Trophoblast cell (in vitro differentiated cells and primary cell): ENCODE measurements around the gene CBX7.
A peak's percentile ranks its signal among the peaks of the same experiment; 100 is the strongest.
"Not testable (repeated sequence)": the region's sequence is repeated elsewhere in the genome, so short reads cannot be mapped to it uniquely, and the experiment has no call there.

ENCODE experiments used
- DNase-seq, 2 donors: peaks; one replicate each; pipeline ENCODE4 v3.0.0-alpha.2; 2016
- H2AFZ ChIP-seq: 2 replicates; pipeline ENCODE4 v1.6.1; 2013; ENCODE audit warnings: low read length, moderate library complexity, mild to moderate bottlenecking; ENCODE audit not compliant: insufficient read depth, poor library complexity
- H2AK5ac ChIP-seq: 2 replicates; pipeline ENCODE4 v1.6.1; 2013; ENCODE audit warnings: mild to moderate bottlenecking, low read length
- H2BK120ac ChIP-seq: 2 replicates; pipeline ENCODE4 v1.6.1; 2013; ENCODE audit warnings: low read length, mild to moderate bottlenecking, moderate library complexity; ENCODE audit not compliant: insufficient read depth, poor library complexity
- H2BK12ac ChIP-seq: 2 replicates; pipeline ENCODE4 v1.6.1; 2013; ENCODE audit warnings: mild to moderate bottlenecking, low read length, moderate library complexity
- H2BK5ac ChIP-seq: 2 replicates; pipeline ENCODE4 v1.6.1; 2013; ENCODE audit warnings: low read length, low read depth, moderate library complexity, mild to moderate bottlenecking; ENCODE audit not compliant: poor library complexity
- H3K14ac ChIP-seq: 2 replicates; pipeline ENCODE4 v1.6.1; 2013; ENCODE audit warnings: mild to moderate bottlenecking, low read length
- H3K18ac ChIP-seq: 2 replicates; pipeline ENCODE4 v1.6.1; 2013; ENCODE audit warnings: mild to moderate bottlenecking, low read length
- H3K23ac ChIP-seq: 2 replicates; pipeline ENCODE4 v1.6.1; 2013; ENCODE audit warnings: low read length
- H3K27ac ChIP-seq: 2 replicates; pipeline ENCODE4 v1.5.1; 2013; ENCODE audit warnings: low read depth, mild to moderate bottlenecking, inconsistent platforms, low read length, moderate library complexity
- H3K27me3 ChIP-seq: 2 replicates; pipeline ENCODE4 v1.6.1; 2013; ENCODE audit warnings: inconsistent platforms, mild to moderate bottlenecking, low read length, moderate library complexity; ENCODE audit not compliant: insufficient read depth
- H3K36me3 ChIP-seq, 2 experiments: 1 replicate in 1 of 2; 2 replicates in 1 of 2; pipeline ENCODE4 v1.6.1; 2013; ENCODE audit warnings: low read length in 2 of 2, mild to moderate bottlenecking in 2 of 2, moderate library complexity in 1 of 2; ENCODE audit not compliant: insufficient read depth in 2 of 2, control insufficient read depth in 1 of 2
- H3K4ac ChIP-seq: 2 replicates; pipeline ENCODE4 v1.6.1; 2013; ENCODE audit warnings: low read depth, mild to moderate bottlenecking, low read length, moderate library complexity
- H3K4me1 ChIP-seq, 2 experiments: 1 replicate in 1 of 2; 2 replicates in 1 of 2; pipeline ENCODE4 v1.6.1; 2013; ENCODE audit warnings: low read length in 2 of 2, mild to moderate bottlenecking in 2 of 2, moderate library complexity in 1 of 2; ENCODE audit not compliant: insufficient read depth in 2 of 2, control insufficient read depth in 1 of 2
- H3K4me2 ChIP-seq: 2 replicates; pipeline ENCODE4 v1.6.1; 2013; ENCODE audit warnings: inconsistent platforms, mild to moderate bottlenecking, low read length, moderate library complexity
- H3K4me3 ChIP-seq: 2 replicates; pipeline ENCODE4 v1.5.1; 2013; ENCODE audit warnings: mild to moderate bottlenecking, low read depth, low read length, inconsistent platforms
- H3K79me1 ChIP-seq: one replicate; pipeline ENCODE4 v1.6.1; 2013; ENCODE audit warnings: low read length
- H3K79me2 ChIP-seq: 2 replicates; pipeline ENCODE4 v1.6.1; 2013; ENCODE audit warnings: low read length, mild to moderate bottlenecking; ENCODE audit not compliant: control insufficient read depth, insufficient read depth, poor library complexity
- H3K9ac ChIP-seq: 2 replicates; pipeline ENCODE4 v1.6.1; 2013; ENCODE audit warnings: mild to moderate bottlenecking, low read length
- H3K9me3 ChIP-seq: 2 replicates; pipeline ENCODE4 v1.6.1; 2013; ENCODE audit warnings: low read depth, mild to moderate bottlenecking, control low read depth, inconsistent platforms, low read length; ENCODE audit not compliant: insufficient read depth
- H4K12ac ChIP-seq: 2 replicates; pipeline ENCODE4 v1.6.1; 2013; ENCODE audit warnings: low read depth, mild to moderate bottlenecking, low read length, moderate library complexity
- H4K8ac ChIP-seq: 2 replicates; pipeline ENCODE4 v1.6.1; 2013; ENCODE audit warnings: low read depth, mild to moderate bottlenecking, low read length, moderate library complexity
- H4K91ac ChIP-seq: one replicate; pipeline ENCODE4 v1.6.1; 2013; ENCODE audit warnings: low read depth, mild to moderate bottlenecking, low read length, moderate library complexity
- WGBS: extraction: QIAGEN DNeasy Blood & Tissue Kit; methylation state at CpG from one replicate; pipeline ENCODE4 v1.1.7; 2013; ENCODE audit warnings: missing lambda C conversion rate; ENCODE audit not compliant: insufficient read length, insufficient coverage; ENCODE audit errors: extremely low coverage; 5-methylcytosine and 5-hydroxymethylcytosine counted together

The CBX7 gene

GRCh38 chr22:39173787-39174497 lies 21.5 kb upstream of the CBX7 start:
- peak overlapping the region; percentile 25 for H3K4me2 ChIP-seq
- H3K27ac ChIP-seq, result peak overlapping the region; percentile 89
- peaks cover 60% of the 10 kb centered on the region for H3K79me1 ChIP-seq
- peak overlapping the region; percentile 96 for H3K18ac ChIP-seq
- H3K79me2 ChIP-seq, result peaks cover 22% of the 10 kb centered on the region
- WGBS, result no CpG with 5 or more reads among the region's 11 CpGs
- no peaks in the 10 kb centered on the region for H3K27me3 ChIP-seq
- H2BK12ac ChIP-seq, result peak overlapping the region; percentile 99
- H4K8ac ChIP-seq, result peak overlapping the region; percentile 93
- H2BK5ac ChIP-seq, result peak overlapping the region; percentile 97
- H3K4ac ChIP-seq, result peak overlapping the region; percentile 97
- no peak for DNase-seq
- no peak overlapping the region for H3K4me3 ChIP-seq
- H3K4me1 ChIP-seq, result peaks cover 47 to 49% of the 10 kb centered on the region in 2 experiments
- peak overlapping the region; percentile 99 for H4K91ac ChIP-seq
- H2AK5ac ChIP-seq, result peak overlapping the region; percentile 99
- no peaks in the 10 kb centered on the region for H3K9me3 ChIP-seq
- peak overlapping the region; percentile 99 for H2BK120ac ChIP-seq
- no peaks in the 10 kb centered on the region for H3K36me3 ChIP-seq
- H4K12ac ChIP-seq, result peak overlapping the region; percentile 71
- peak overlapping the region; percentile 57 for H2AFZ ChIP-seq
- H3K14ac ChIP-seq, result peak overlapping the region; percentile 97
- H3K23ac ChIP-seq, result no peak overlapping the region
- no peak overlapping the region for H3K9ac ChIP-seq

DNA sequence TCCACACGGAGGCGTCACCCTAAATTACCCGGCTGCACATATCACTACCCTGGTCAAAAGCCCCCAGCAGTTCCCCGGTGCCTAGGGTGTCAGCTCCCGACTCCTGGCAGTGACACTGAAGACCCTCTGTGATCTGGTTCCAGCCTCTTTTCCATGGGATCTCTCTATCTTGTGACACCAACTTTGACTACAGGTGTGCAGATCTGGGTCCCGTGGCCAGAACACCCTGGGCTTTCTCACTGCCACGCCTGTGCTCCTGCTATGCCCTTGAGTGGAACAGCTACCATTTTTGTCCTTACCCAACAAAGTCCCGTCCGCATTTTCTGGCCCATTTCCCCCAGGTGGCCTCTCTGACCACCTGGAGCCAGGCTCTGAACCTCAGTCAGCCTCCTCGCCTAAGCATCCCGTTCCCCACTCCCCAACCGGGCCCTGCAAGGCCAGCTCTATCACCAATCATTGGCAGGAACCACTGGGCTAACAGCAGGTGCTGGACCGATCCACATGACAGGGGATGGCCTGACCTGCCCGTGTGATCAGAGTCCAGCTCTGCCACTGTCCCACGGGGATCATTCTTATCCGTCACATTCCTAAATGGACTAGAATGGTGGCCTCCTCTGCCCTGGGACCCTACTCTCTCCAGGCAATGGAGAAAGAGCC lies 20.7 kb upstream of the CBX7 start:
- H4K8ac ChIP-seq, result no peak overlapping the region
- H3K4me1 ChIP-seq, result peaks cover 47 to 49% of the 10 kb centered on the region in 2 experiments
- H3K36me3 ChIP-seq, result no peaks in the 10 kb centered on the region
- H3K79me2 ChIP-seq, result peaks cover 22% of the 10 kb centered on the region
- peak overlapping the region; percentile 63 for H2AK5ac ChIP-seq
- H3K23ac ChIP-seq, result no peak overlapping the region
- no CpG with 5 or more reads among the region's 16 CpGs for WGBS
- no peak overlapping the region for H3K4me3 ChIP-seq
- H3K9ac ChIP-seq, result no peak overlapping the region
- peak overlapping the region; percentile 19 for H3K14ac ChIP-seq
- peak overlapping the region; percentile 99 for H2BK120ac ChIP-seq
- H3K27me3 ChIP-seq, result no peaks in the 10 kb centered on the region
- no peak overlapping the region for H3K4me2 ChIP-seq
- no peak overlapping the region for H2AFZ ChIP-seq
- peak overlapping the region; percentile 6 for H3K4ac ChIP-seq
- peak overlapping the region; percentile 29 for H3K18ac ChIP-seq
- H3K79me1 ChIP-seq, result peaks cover 60% of the 10 kb centered on the region
- DNase-seq, result no peak
- peak overlapping the region; percentile 99 for H2BK12ac ChIP-seq
- no peak overlapping the region for H3K27ac ChIP-seq
- no peaks in the 10 kb centered on the region for H3K9me3 ChIP-seq
- peak overlapping the region; percentile 49 for H2BK5ac ChIP-seq
- H4K12ac ChIP-seq, result no peak overlapping the region
- peak overlapping the region; percentile 99 for H4K91ac ChIP-seq

GRCh38 chr22:39172265-39173049 lies 20.0 kb upstream of the CBX7 start:
- H3K4me1 ChIP-seq, result peaks cover 43 to 44% of the 10 kb centered on the region in 2 experiments
- no CpG with 5 or more reads among the region's 11 CpGs for WGBS

DNA sequence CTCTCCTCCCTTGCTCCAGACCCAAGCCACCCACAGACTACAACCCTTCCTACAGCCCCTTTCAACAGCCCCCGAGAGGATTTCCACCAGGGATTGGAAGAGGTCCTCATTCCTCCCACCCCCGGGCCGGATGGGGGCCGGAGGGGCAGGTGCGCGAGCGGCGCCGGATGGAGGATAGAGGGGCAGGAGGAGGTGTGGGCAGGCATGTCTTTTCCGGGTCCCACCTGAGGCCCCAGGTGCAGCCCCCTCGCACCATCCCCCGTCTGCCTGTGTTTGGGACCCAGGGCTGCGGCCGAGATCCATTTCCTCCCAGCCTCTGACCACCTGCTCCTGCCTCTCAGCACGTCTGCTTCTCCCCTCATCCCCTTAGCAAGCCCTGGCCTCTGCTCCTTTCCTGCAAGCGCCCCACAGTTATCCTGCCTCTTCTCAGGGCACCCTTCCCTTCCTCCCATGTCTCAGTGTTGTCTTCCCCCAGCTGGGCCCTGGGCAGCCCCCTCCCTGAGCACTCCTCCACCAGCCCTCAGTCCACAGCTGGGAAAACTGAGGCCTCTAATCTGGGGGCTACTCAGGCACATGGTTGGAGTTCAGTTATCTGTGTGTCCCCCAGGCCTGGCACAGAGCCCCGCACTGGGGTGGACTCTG lies 19.3 kb upstream of the CBX7 start:
- peak overlapping the region; percentile 97 for H2BK12ac ChIP-seq
- H2BK5ac ChIP-seq, result peak overlapping the region; percentile 81
- peak overlapping the region; percentile 36 for H3K27ac ChIP-seq
- H3K4me1 ChIP-seq, result peaks cover 38 to 39% of the 10 kb centered on the region in 2 experiments
- H3K9me3 ChIP-seq, result no peaks in the 10 kb centered on the region
- peak overlapping the region; percentile 56 for H3K18ac ChIP-seq
- no peaks in the 10 kb centered on the region for H3K27me3 ChIP-seq
- peaks cover 47% of the 10 kb centered on the region for H3K79me1 ChIP-seq
- H2AK5ac ChIP-seq, result peak overlapping the region; percentile 99
- H4K8ac ChIP-seq, result peak overlapping the region; percentile 8
- no peak overlapping the region for H3K9ac ChIP-seq
- H3K36me3 ChIP-seq, result no peaks in the 10 kb centered on the region
- no peak overlapping the region for H3K4me3 ChIP-seq
- H4K12ac ChIP-seq, result no peak overlapping the region
- no CpG with 5 or more reads among the region's 17 CpGs for WGBS
- H4K91ac ChIP-seq, result peak overlapping the region; percentile 94
- DNase-seq, result no peak
- H3K4me2 ChIP-seq, result no peak overlapping the region
- peak overlapping the region; percentile 75 for H3K4ac ChIP-seq
- H3K14ac ChIP-seq, result peak overlapping the region; percentile 86
- peaks cover 19% of the 10 kb centered on the region for H3K79me2 ChIP-seq
- H3K23ac ChIP-seq, result no peak overlapping the region
- H2BK120ac ChIP-seq, result peak overlapping the region; percentile 89
- peak overlapping the region; percentile 35 for H2AFZ ChIP-seq

More at GRCh38 chr22:39172265-39173049, 20.0 kb upstream of the CBX7 start:
- H2AFZ ChIP-seq, DNase-seq, H4K12ac ChIP-seq, H3K9me3 ChIP-seq, H3K27ac ChIP-seq, H3K23ac ChIP-seq, H3K27me3 ChIP-seq, H3K36me3 ChIP-seq, H3K9ac ChIP-seq, H3K4me2 ChIP-seq, H3K4me3 ChIP-seq, H3K18ac ChIP-seq, H4K8ac ChIP-seq: not testable (repeated sequence)
- peak overlapping the region; percentile 6 for H3K4ac ChIP-seq
- H2AK5ac ChIP-seq, result peak overlapping the region; percentile 99
- peak overlapping the region; percentile 86 for H3K14ac ChIP-seq
- peak overlapping the region; percentile 81 for H2BK5ac ChIP-seq
- peak overlapping the region; percentile 99 for H2BK12ac ChIP-seq
- peak overlapping the region; percentile 99 for H2BK120ac ChIP-seq
- H3K79me2 ChIP-seq, result peaks cover 21% of the 10 kb centered on the region
- H3K79me1 ChIP-seq, result peaks cover 54% of the 10 kb centered on the region
- peak overlapping the region; percentile 99 for H4K91ac ChIP-seq
